SW 1271 (cell line): ENCODE data around the gene FAM120A.

Experiments
- DNase-seq, 2 experiments: peaks; one replicate each; lab custom pipeline; 2025; lab: John Stamatoyannopoulos, UW

The FAM120A gene

GRCh38 chr9:93473411-93473810 is 21.9 kb downstream of the FAM120A start:
- no peak for DNase-seq

- no peak for DNase-seq
Observed at GRCh38 chr9:93475108-93475507, 23.6 kb downstream of the FAM120A start.

- no peak for DNase-seq
Observed at GRCh38 chr9:93475856-93476255, 24.4 kb downstream of the FAM120A start.

- no peak for DNase-seq
Observed at GRCh38 chr9:93476924-93477323, 25.4 kb downstream of the FAM120A start.

- no peak for DNase-seq
Observed at GRCh38 chr9:93477397-93477796, 25.9 kb downstream of the FAM120A start.

GRCh38 chr9:93479726-93480125 is 28.2 kb downstream of the FAM120A start:
- no peak for DNase-seq

- DNase-seq: no peak
Observed at GRCh38 chr9:93480262-93480661, 28.8 kb downstream of the FAM120A start.

- DNase-seq: no peak
Observed at GRCh38 chr9:93480728-93481324, 29.3 kb downstream of the FAM120A start.

GRCh38 chr9:93483497-93483896 is 32.0 kb downstream of the FAM120A start:
- no peak for DNase-seq

GRCh38 chr9:93486268-93486667 is 34.8 kb downstream of the FAM120A start:
- DNase-seq: no peak

GRCh38 chr9:93488244-93488643 is 36.8 kb downstream of the FAM120A start:
- DNase-seq: no peak

- no peak for DNase-seq
Observed at GRCh38 chr9:93491593-93492232, 40.2 kb downstream of the FAM120A start.

GRCh38 chr9:93492327-93492726 is 40.8 kb downstream of the FAM120A start:
- DNase-seq: no peak

- no peak for DNase-seq
Observed at GRCh38 chr9:93493949-93494348, 42.5 kb downstream of the FAM120A start.

- DNase-seq: no peak
Observed at GRCh38 chr9:93496285-93496684, 44.8 kb downstream of the FAM120A start.

- DNase-seq: peak in 1 of 2 experiments; percentile 35
Observed at GRCh38 chr9:93500571-93501298, 49.2 kb downstream of the FAM120A start.

- peak in 1 of 2 experiments; percentile 61 for DNase-seq
Observed at GRCh38 chr9:93501406-93501805, 49.9 kb downstream of the FAM120A start.

- DNase-seq: no peak
Observed at GRCh38 chr9:93503381-93503780, 51.9 kb downstream of the FAM120A start.

- DNase-seq: no peak
Observed at GRCh38 chr9:93505541-93506132, 54.2 kb downstream of the FAM120A start.

- DNase-seq: no peak
Observed at GRCh38 chr9:93507768-93508167, 56.3 kb downstream of the FAM120A start.

GRCh38 chr9:93508207-93508606 is 56.7 kb downstream of the FAM120A start:
- no peak for DNase-seq

- DNase-seq: no peak
Observed at GRCh38 chr9:93509084-93509483, 57.6 kb downstream of the FAM120A start.

GRCh38 chr9:93510041-93510440 is 58.6 kb downstream of the FAM120A start:
- DNase-seq: no peak
